Measurements from ENCODE around the gene CCDC160.

The CCDC160 gene

DNA sequence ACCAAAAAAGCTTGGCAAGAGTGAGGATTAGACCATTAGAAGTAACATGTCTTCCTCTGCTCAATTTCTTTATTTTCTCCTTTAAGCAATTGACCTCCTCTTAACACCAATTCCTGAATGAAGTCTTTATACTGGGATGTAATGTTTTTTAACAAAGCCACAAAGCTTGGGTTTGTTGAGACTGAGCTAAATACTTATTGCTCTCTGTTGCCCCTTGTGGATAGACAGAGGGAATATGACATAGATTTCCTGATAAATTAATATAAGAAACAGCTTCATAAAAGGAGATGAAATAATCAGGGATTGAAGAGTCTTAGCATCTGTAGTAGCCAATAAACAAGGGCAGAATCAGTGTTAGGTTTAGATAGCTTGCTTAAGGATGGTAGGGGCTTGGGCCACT is 57.6 kb downstream of the CCDC160 start:
- DNase-seq (ENCODE audit: extremely low read depth in 1 of 2, low read depth in 1 of 2) = no peak
